ENCODE results near the gene FZD10.

Gene FZD10

GRCh38 chr12:130162267-130162666 lies at the start of gene FZD10:
TSS of gene FZD10 (plus strand) at chr12:130162464. CDS start at chr12:130162943, 479 bp downstream.
- no peak within 1 kb of the TSS for H3K4me3 ChIP-seq (ENCODE audit: low read depth, low read length)
- no peak for TF ChIP-seq CTCF (IDR thresholded peaks at IDR 0.05; ENCODE audit: low read depth, low read length)

GRCh38 chr12:130114952-130115351 lies 47.3 kb upstream of the FZD10 start:
- H3K4me3 ChIP-seq (ENCODE audit: low read depth, low read length) = no peak overlapping the region
- no peak for TF ChIP-seq CTCF (IDR thresholded peaks at IDR 0.05; ENCODE audit: low read depth, low read length)

GRCh38 chr12:130115646-130116045 lies 46.6 kb upstream of the FZD10 start:
- no peak for TF ChIP-seq CTCF (IDR thresholded peaks at IDR 0.05; ENCODE audit: low read depth, low read length)
- H3K4me3 ChIP-seq (ENCODE audit: low read depth, low read length) = no peak overlapping the region

- H3K4me3 ChIP-seq (ENCODE audit: low read depth, low read length) = no peak overlapping the region
- TF ChIP-seq CTCF (IDR thresholded peaks at IDR 0.05; ENCODE audit: low read depth, low read length) = no peak
Observed at GRCh38 chr12:130116791-130117190, 45.5 kb upstream of the FZD10 start.

GRCh38 chr12:130117233-130117632 lies 45.0 kb upstream of the FZD10 start:
- TF ChIP-seq CTCF (IDR thresholded peaks at IDR 0.05; ENCODE audit: low read depth, low read length) = no peak
- no peak overlapping the region for H3K4me3 ChIP-seq (ENCODE audit: low read depth, low read length)

GRCh38 chr12:130117701-130118100 lies 44.6 kb upstream of the FZD10 start:
- no peak overlapping the region for H3K4me3 ChIP-seq (ENCODE audit: low read depth, low read length)
- no peak for TF ChIP-seq CTCF (IDR thresholded peaks at IDR 0.05; ENCODE audit: low read depth, low read length)

- TF ChIP-seq CTCF (IDR thresholded peaks at IDR 0.05; ENCODE audit: low read depth, low read length) = no peak
- H3K4me3 ChIP-seq (ENCODE audit: low read depth, low read length) = no peak overlapping the region
Observed at GRCh38 chr12:130118181-130118580, 44.1 kb upstream of the FZD10 start.
